Neutrophil (primary cell): Measurements from ENCODE around the gene SMARCC1.

Source experiments
- H3K27ac ChIP-seq: fragments of 200-600 bp; sonication (generic); 2 replicates; pipeline ENCODE4 v1.5.1; 2016; ENCODE audit warnings: mild to moderate bottlenecking, moderate library complexity
- H3K27me3 ChIP-seq: fragments of 200-600 bp; sonication (generic); 2 replicates; pipeline ENCODE4 v1.6.0; 2016; ENCODE audit warnings: mild to moderate bottlenecking
- H3K36me3 ChIP-seq: fragments of 200-600 bp; sonication (generic); 2 replicates; pipeline ENCODE4 v1.5.1; 2017
- H3K4me1 ChIP-seq, 2 experiments: fragments of 200-600 bp in 1 of 2; sonication (generic) in 1 of 2; 1 replicate in 1 of 2; 2 replicates in 1 of 2; pipeline versions ENCODE4 v1.5.1 to v1.6.1; 2013 to 2016; ENCODE audit warnings: low read depth in 1 of 2, low read length in 1 of 2, mild to moderate bottlenecking in 1 of 2, moderate library complexity in 1 of 2; ENCODE audit not compliant: control insufficient read depth in 1 of 2, insufficient read depth in 1 of 2
- H3K4me3 ChIP-seq, 2 experiments: fragments of 200-600 bp in 1 of 2; sonication (generic) in 1 of 2; 1 replicate in 1 of 2; 2 replicates in 1 of 2; pipeline ENCODE4 v1.5.1; 2013 to 2016; ENCODE audit warnings: low read depth in 1 of 2, low read length in 1 of 2, mild to moderate bottlenecking in 1 of 2, moderate library complexity in 1 of 2
- H3K9me3 ChIP-seq: fragments of 200-600 bp; sonication (generic); 2 replicates; pipeline ENCODE4 v1.5.1; 2016
- CTCF ChIP-seq: fragments of 200-600 bp; sonication (generic); IDR thresholded peaks from 2 replicates; pipeline ENCODE4 v1.5.1; 2016; ENCODE audit warnings: antibody characterized with exemption

The SMARCC1 gene

GRCh38 chr3:47607335-47607734 is 174.4 kb downstream of the SMARCC1 start:
- H3K9me3 ChIP-seq: no peaks in the 10 kb centered on the region
- no peak for TF ChIP-seq CTCF
- H3K27me3 ChIP-seq: no peaks in the 10 kb centered on the region
- H3K4me1 ChIP-seq: no peaks in the 10 kb centered on the region
- H3K27ac ChIP-seq: no peak overlapping the region
- H3K36me3 ChIP-seq: peaks cover 79% of the 10 kb centered on the region
- no peak overlapping the region for H3K4me3 ChIP-seq

GRCh38 chr3:47606165-47606564 is 175.5 kb downstream of the SMARCC1 start:
- peaks cover 76% of the 10 kb centered on the region for H3K36me3 ChIP-seq
- no peak overlapping the region for H3K4me3 ChIP-seq
- no peaks in the 10 kb centered on the region for H3K4me1 ChIP-seq
- no peak for TF ChIP-seq CTCF
- H3K27me3 ChIP-seq: no peaks in the 10 kb centered on the region
- H3K27ac ChIP-seq: no peak overlapping the region
- no peaks in the 10 kb centered on the region for H3K9me3 ChIP-seq

GRCh38 chr3:47605652-47606051 is 176.0 kb downstream of the SMARCC1 start:
- H3K4me1 ChIP-seq: no peaks in the 10 kb centered on the region
- TF ChIP-seq CTCF: no peak
- no peak overlapping the region for H3K27ac ChIP-seq
- no peak overlapping the region for H3K4me3 ChIP-seq
- no peaks in the 10 kb centered on the region for H3K9me3 ChIP-seq
- no peaks in the 10 kb centered on the region for H3K27me3 ChIP-seq
- peaks cover 73% of the 10 kb centered on the region for H3K36me3 ChIP-seq

- no peak for TF ChIP-seq CTCF
- peaks cover 59% of the 10 kb centered on the region for H3K36me3 ChIP-seq
- H3K27me3 ChIP-seq: no peaks in the 10 kb centered on the region
Measured at GRCh38 chr3:47604145-47604544, 177.5 kb downstream of the SMARCC1 start.

GRCh38 chr3:47603332-47603731 is 178.4 kb downstream of the SMARCC1 start:
- peaks cover 51% of the 10 kb centered on the region for H3K36me3 ChIP-seq
- TF ChIP-seq CTCF: no peak

More at GRCh38 chr3:47604145-47604544, 177.5 kb downstream of the SMARCC1 start:
- Histone ChIP-seq H3K4me3 (no peak overlapping the region), H3K9me3 (no peaks in the 10 kb centered on the region), H3K4me1 (no peaks in the 10 kb centered on the region), H3K27ac (no peak overlapping the region)

GRCh38 chr3:47601281-47601680 is 180.4 kb downstream of the SMARCC1 start:
- H3K4me1 ChIP-seq: no peaks in the 10 kb centered on the region
- no peak overlapping the region for H3K27ac ChIP-seq
- H3K4me3 ChIP-seq: no peak overlapping the region
- no peak for TF ChIP-seq CTCF
- H3K27me3 ChIP-seq: no peaks in the 10 kb centered on the region
- no peaks in the 10 kb centered on the region for H3K9me3 ChIP-seq
- H3K36me3 ChIP-seq: peaks cover 38% of the 10 kb centered on the region

More at GRCh38 chr3:47603332-47603731, 178.4 kb downstream of the SMARCC1 start:
- Histone ChIP-seq H3K4me1 (no peaks in the 10 kb centered on the region), H3K9me3 (no peaks in the 10 kb centered on the region), H3K27ac (no peak overlapping the region), H3K27me3 (no peaks in the 10 kb centered on the region), H3K4me3 (no peak overlapping the region)
